ENCODE results near the gene OTUD7B.

Gene OTUD7B

GRCh38 chr1:150005606-150006005 is 4.9 kb downstream of the OTUD7B start:
- in situ Hi-C loops (cut with HindIII; ENCODE audit: low sequenced_read_pairs): no loop called here

- in situ Hi-C loops (cut with HindIII; ENCODE audit: low sequenced_read_pairs): no loop called here
These were observed 6.7 kb downstream of the OTUD7B start for GRCh38 chr1:150003801-150004200.

GRCh38 chr1:150002217-150002616 is 8.3 kb downstream of the OTUD7B start:
- in situ Hi-C loops (cut with HindIII; ENCODE audit: low sequenced_read_pairs): no loop called here

- in situ Hi-C loops (cut with HindIII; ENCODE audit: low sequenced_read_pairs): no loop called here
These were observed 9.1 kb downstream of the OTUD7B start for GRCh38 chr1:150001415-150001814.

DNA sequence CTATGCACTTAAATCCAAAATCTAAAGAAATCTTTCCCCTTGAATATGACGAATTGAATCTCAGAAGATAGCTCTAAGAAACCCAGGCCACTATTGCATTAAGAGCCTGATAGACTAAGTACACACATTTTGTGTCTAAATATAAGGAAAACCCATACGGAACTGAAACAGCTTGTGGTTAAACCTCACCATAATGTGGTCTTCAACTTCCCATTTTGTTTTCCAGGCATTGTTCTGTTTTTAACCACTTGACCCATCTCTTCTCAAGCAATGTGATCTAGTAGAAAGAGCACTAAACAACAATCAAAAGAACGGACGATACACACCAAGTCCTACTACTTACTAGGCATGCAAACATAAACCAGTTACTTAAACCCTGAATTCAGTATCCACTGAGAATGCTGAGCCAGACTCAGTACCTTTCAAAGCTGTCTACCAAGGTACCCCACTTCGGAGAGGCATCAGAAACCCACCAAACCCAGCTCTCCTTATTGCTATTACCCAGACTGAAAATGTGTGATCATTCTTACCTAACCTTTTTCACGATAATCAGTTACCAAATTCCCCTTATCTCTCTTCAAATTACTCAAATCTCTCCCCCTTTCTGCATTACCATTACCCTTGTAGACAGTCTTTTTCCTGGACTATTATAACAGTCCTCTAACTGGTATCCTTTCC is 12.8 kb downstream of the OTUD7B start:
- in situ Hi-C loops (cut with HindIII; ENCODE audit: low sequenced_read_pairs): no loop called here

GRCh38 chr1:149995927-149996326 is 14.6 kb downstream of the OTUD7B start:
- in situ Hi-C loops (cut with HindIII; ENCODE audit: low sequenced_read_pairs): no loop called here

GRCh38 chr1:149993764-149994163 is 16.8 kb downstream of the OTUD7B start:
- in situ Hi-C loops (cut with HindIII; ENCODE audit: low sequenced_read_pairs): no loop called here

DNA sequence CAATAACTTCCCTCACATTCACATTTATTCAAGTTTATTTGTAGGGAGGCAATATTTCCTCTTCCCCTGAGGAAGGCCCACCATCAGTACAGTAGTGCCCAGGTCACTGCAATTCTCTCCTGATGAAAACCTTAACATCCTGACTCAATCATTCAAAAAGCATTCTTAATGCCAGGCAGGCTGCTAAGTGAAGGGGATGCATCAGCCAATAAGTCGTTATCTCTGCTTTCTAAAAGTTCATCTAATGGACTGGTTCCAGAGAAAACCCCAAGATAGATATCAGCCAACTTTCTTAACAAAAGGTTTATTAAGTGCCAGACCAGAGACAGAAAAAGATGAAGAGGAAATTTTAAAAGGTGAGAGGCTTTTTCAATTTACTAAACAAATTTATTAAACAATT is 17.3 kb downstream of the OTUD7B start:
- in situ Hi-C loops (cut with HindIII; ENCODE audit: low sequenced_read_pairs): no loop called here

- in situ Hi-C loops (cut with HindIII; ENCODE audit: low sequenced_read_pairs): no loop called here
These were observed 23.3 kb downstream of the OTUD7B start for GRCh38 chr1:149987297-149987595.

DNA sequence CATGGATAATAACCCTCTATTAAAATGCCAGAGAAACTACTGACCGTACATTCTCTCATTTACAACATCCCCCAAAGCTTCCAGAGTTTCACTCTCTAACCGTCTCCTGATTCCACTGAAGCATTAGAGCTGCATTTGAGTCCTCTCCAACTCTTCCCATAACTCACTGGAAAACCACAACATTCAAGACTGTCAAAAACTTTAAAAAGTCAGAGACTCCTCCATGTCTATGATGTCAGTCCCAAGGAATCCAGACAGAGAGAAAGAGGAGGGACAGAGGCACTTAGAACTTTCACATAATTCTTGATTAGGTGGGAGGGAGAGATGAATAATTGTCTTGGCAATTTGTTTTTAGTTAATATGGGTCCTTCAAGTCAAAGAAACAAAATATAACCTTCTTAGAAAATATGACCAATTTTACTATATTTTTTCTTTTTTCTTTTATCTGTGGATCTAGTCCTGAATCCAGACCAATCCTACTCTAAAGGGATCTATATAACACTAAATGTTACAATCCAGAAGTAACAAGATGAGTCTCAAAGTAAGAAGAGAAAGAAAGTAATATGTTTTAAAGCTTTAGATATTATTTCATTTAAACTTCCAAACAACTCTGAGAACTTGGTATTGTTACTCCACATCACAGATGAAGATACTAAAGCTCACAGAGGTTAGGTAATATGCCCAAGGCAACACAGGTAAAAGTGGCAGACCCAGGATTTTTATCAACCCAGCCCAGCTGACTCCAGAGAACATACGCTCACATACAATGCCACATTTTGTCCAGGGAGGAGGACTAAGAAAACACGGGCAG is 23.8 kb downstream of the OTUD7B start:
- in situ Hi-C loops (cut with HindIII; ENCODE audit: low sequenced_read_pairs): no loop called here

DNA sequence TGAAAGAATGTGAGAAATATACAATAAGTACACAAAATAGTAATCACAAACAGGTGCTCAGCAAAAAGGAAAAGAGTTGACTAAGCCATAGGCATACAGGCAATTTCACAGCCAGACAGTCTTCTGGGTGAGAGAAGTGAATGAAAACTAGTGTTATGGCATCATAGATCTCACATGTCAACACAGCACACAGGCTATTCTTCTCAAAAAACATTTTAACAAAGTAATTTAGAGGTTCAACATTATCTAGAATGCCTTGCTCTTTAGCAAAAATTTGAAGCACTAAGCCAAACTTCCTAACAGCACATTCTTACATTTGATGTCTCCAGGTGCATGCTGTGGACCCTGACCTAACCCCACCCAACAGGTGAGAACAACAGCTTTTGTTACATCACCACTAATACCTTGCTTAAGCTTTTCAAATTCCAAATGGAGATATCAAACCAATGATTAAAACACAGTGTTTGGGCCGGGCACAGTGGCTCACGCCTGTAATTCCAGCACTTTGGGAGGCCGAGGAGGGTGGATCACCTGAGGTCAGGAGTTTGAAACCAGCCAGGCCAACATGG is 30.5 kb downstream of the OTUD7B start:
- in situ Hi-C loops (cut with HindIII; ENCODE audit: low sequenced_read_pairs): loop anchor here (5.0 kb wide), 2 partner anchors 73 to 82 kb away; no protein-coding TSS in a partner anchor

DNA sequence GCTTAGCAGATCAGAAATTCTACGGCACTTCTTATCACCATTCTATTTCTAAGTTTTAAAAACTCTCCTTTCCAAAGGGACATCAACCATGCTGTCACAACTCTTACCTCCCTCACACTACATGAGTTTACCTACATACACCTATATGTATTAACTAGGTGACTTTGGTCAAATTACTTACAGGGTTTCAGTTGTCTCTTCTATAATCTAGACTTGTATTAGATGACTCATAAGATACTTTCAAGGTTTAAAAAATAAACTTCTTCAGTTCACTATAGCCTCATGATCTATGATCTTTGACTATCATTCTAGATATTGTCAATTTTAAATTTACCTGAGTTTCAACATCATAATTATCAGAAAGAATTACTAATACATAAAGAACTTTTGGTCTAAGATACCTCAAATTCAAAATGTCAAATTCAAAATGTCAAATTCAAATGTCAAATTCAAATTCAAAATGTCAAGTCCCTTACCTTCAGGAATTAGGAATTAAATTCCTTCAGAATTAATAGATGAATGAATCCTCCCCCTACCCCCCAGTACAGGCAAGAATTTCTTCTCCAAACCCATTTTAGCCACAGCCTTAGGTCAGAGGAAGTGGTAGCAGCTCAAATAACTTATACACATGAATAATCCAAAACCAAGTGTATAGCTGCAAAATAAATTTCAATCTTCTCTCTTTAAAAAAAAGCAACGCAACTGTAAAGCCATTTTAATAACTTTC is 31.1 kb downstream of the OTUD7B start:
- in situ Hi-C loops (cut with HindIII; ENCODE audit: low sequenced_read_pairs): no loop called here

GRCh38 chr1:149978547-149979023 is 31.9 kb downstream of the OTUD7B start:
- in situ Hi-C loops (cut with HindIII; ENCODE audit: low sequenced_read_pairs): no loop called here

DNA sequence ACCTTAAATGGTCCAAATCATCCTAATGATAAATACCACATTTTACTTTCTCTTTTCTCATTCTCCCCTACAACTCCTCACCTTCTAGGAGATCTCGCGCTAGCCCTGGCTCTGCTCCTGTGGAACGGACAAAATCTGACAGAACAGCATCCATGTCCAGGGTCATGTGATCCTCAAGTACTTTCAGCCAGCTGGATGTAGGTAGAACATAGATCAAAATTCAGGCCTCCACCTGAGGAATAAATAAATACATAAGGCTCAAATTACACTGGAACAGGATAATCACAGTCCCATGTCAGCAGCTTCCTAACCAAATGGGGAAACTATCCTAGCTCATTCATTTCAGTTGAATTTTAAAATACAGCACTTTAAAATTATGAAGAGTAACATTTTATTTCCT is 33.2 kb downstream of the OTUD7B start:
- in situ Hi-C loops (cut with HindIII; ENCODE audit: low sequenced_read_pairs): no loop called here

GRCh38 chr1:149972547-149972946 is 38.0 kb downstream of the OTUD7B start:
- in situ Hi-C loops (cut with HindIII; ENCODE audit: low sequenced_read_pairs): no loop called here

GRCh38 chr1:149967646-149968045 is 42.9 kb downstream of the OTUD7B start:
- in situ Hi-C loops (cut with HindIII; ENCODE audit: low sequenced_read_pairs): loop anchor here (5.0 kb wide), 1 partner anchor 210 kb away; no protein-coding TSS in a partner anchor

DNA sequence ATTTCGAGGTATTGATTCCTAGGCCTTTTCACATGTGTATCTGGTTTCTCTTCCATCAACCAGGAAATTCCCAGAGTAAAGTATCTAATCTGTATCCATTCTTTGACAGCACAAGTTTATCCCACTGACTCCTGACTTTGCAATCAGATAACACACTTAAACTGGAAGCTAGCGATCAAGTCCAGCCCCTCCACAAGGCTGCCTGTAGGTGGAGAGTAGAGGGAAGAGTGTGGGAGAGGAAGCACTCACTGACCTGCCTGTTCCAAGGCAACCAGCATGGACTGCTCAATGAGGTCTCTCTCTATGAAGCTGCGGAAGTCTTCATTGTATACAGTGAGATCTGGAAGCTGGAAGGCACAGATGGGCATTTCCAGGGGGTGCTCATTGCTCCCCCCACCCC is 43.5 kb downstream of the OTUD7B start:
- in situ Hi-C loops (cut with HindIII; ENCODE audit: low sequenced_read_pairs): loop anchor here (5.0 kb wide), 1 partner anchor 210 kb away; no protein-coding TSS in a partner anchor

DNA sequence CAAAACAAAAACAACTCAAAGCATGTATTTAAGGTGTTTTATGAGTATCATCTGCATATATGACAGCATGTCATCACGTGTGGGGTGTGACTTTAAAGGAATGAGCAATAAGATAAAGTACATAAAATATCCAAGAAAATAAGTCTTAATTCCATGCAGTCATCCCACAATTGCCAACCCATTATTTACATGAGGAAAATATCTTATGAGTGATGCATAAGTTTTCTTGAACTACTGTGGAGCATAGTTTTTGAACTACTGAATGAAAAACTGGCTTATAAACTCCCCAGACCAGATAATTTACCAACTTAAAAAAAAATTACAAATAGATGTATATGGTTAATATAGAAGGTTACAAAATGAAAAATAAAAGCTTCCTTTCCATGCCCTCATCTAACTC is 44.1 kb downstream of the OTUD7B start:
- in situ Hi-C loops (cut with HindIII; ENCODE audit: low sequenced_read_pairs): loop anchor here (5.0 kb wide), 1 partner anchor 211 kb away; no protein-coding TSS in a partner anchor

DNA sequence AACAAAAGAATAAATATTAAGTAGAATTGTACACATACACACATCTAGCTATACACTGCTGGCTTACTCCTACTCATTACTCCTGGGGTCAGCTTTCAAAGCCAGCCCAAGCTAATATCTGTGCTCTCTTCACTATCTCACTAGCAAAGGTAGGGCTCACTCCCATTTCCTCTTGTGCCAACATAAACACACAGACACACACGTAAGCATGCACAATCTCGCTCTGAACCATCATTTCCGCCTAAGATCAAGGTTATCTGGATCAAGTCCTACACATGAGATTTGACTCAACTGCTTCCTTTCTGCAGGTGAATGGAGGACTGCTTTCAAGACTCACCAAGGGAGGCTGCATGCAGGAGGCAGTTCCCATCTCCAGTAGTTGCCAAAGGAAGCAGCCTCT is 45.1 kb downstream of the OTUD7B start:
- in situ Hi-C loops (cut with HindIII; ENCODE audit: low sequenced_read_pairs): loop anchor here (5.0 kb wide), 1 partner anchor 212 kb away; no protein-coding TSS in a partner anchor

DNA sequence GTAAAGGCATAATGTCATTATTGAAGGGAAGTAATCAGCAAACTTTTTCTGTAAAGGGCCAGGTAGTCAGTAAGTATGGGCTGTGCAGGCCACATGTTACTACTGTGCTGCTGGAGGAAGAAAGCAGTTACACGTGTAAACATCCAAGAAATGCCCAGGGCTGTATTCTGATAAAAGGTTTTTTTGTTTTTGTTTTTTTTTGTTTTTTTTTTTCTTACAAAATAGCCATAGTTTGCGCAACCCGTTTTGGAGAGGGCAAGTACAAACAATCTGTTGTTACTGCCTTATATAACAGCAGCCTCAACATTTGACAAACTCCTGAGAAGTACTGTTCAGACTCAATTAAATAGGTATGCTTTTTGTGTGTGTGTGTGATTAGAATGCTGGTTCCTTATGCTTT is 47.2 kb downstream of the OTUD7B start:
- in situ Hi-C loops (cut with HindIII; ENCODE audit: low sequenced_read_pairs): no loop called here

DNA sequence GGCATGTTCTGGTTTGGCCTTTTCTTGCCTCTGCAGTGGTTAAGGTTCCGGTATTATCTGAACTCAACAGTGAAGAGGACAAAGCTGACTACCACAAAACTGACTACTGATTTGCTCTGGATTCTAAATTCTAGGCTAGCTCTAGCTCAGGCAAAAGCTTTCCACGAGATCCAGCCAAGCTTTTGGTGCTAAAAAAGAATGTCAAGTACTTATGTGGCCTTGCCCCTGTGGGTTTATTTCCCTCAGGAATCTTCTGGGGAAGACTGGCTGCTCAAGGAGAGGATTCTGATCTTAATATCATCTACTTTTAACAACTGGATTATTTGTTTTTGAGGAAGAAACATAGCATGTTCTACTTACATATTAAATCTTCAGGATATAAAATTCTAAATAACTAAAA is 47.8 kb downstream of the OTUD7B start:
- in situ Hi-C loops (cut with HindIII; ENCODE audit: low sequenced_read_pairs): no loop called here
